Measurements from ENCODE around the gene HDAC7.

DNA sequence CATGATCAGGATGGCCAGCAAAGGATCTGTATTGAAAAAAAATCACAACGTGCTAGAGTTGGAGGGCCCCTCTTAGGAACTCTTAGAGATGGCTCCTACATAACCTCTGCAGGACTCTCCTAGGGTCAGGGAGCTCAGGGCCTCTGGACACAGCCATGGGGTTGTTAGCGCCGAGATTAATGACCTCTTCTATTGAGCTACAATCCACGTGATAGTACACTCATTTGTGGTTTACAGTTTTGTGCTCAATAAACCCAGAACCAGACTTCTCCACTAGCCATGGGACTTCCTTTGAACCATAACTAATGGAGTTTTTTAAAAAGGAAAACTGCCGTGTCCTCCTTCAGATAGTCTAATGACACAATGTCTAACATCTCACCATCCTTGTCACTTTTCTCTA, 29.6 kb upstream of the HDAC7 start:
- TF ChIP-seq, protein P1, sequence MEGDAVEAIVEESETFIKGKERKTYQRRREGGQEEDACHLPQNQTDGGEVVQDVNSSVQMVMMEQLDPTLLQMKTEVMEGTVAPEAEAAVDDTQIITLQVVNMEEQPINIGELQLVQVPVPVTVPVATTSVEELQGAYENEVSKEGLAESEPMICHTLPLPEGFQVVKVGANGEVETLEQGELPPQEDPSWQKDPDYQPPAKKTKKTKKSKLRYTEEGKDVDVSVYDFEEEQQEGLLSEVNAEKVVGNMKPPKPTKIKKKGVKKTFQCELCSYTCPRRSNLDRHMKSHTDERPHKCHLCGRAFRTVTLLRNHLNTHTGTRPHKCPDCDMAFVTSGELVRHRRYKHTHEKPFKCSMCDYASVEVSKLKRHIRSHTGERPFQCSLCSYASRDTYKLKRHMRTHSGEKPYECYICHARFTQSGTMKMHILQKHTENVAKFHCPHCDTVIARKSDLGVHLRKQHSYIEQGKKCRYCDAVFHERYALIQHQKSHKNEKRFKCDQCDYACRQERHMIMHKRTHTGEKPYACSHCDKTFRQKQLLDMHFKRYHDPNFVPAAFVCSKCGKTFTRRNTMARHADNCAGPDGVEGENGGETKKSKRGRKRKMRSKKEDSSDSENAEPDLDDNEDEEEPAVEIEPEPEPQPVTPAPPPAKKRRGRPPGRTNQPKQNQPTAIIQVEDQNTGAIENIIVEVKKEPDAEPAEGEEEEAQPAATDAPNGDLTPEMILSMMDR (IDR thresholded peaks at IDR 0.05): no peak
- TF ChIP-seq POLR2A (IDR thresholded peaks at IDR 0.05): no peak

Data from prostate gland (tissue), 2 donors.